Activated naive CD8-positive, alpha-beta T cell (primary cell): ENCODE measurements around the gene DNAI1.
"Not testable (repeated sequence)": the region's sequence is repeated elsewhere in the genome, so short reads cannot be mapped to it uniquely, and the experiment has no call there.

Experiments
- H3K27ac Mint-ChIP-seq: one replicate; pipeline ENCODE4 v1.8.0; 2021; ENCODE audit warnings: mixed read lengths
- H3K27me3 Mint-ChIP-seq: one replicate; pipeline ENCODE4 v1.8.0; 2021; ENCODE audit warnings: mixed read lengths
- H3K36me3 Mint-ChIP-seq: one replicate; pipeline ENCODE4 v1.8.0; 2021; ENCODE audit warnings: mixed read lengths
- H3K4me1 Mint-ChIP-seq: one replicate; pipeline ENCODE4 v1.8.0; 2021; ENCODE audit warnings: low read depth, mixed read lengths
- H3K4me3 Mint-ChIP-seq: one replicate; pipeline ENCODE4 v1.8.0; 2021; ENCODE audit warnings: mild to moderate bottlenecking, mixed read lengths
- H3K9me3 Mint-ChIP-seq: one replicate; pipeline ENCODE4 v1.8.0; 2021; ENCODE audit warnings: low read depth, mixed read lengths

Gene DNAI1

DNA sequence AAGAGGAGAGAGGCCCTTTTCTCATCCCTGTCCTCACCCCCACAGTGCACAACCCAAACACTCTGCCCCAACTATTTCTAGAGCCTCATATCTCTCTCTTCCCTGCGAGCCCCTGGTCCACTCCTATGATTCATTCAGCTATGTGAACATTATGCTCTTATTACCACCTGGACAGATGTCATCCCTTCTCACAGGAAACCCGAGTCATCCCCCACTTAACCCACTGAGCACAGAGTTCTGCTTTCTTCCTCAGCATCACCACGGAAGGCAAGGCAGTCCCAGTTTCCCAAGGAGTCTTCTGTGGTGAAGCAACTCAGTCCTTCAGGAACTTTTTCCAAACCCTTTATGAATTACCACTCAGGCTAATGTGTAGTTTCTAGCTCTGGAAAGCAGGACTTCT is 1.3 kb downstream of the DNAI1 start:
- Mint-ChIP-seq H3K4me3 (no peak overlapping the region), H3K27ac (no peak overlapping the region), H3K4me1 (peaks cover 33% of the 10 kb centered on the region), H3K27me3 (no peaks in the 10 kb centered on the region), H3K36me3 (peaks cover under 1% of the 10 kb centered on the region), H3K9me3 (no peaks in the 10 kb centered on the region)

DNA sequence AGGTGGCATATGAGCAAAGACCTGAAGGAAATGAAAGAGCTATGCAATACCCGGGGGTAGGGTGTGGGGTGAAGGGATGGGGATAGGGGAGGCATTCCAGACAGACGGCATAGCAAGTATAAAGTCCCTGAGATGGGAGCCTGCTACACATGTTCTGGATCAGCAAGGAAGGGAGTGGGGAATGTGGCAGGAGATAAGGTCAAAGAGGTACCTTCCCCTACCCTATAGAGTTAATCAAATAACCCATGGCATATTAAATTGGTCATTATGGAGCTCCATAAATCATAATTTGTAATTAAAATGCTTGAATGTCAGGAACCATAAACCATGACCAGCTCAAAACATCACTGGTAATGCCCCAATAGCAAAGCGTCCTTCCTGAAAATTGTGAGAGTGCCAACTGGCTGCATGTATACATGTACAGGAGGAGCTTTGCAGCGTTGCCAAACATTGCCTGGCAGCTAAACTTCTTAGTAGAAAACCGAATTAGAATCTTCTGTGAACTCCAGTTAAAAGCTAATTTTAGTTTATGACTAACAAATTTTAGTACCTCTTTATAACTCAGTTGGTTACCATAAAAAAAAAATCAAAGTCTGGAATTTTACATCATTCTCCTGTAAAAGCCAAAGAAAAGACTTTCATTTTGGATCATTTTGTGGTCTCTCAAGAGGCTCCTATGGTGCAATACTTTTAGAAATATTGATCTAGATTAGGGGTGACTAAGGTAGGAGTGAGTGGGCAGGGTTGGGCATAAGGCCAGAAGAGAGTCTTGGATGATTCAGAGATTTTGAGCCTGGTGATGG is 4.7 kb downstream of the DNAI1 start:
- no peaks in the 10 kb centered on the region for H3K36me3 Mint-ChIP-seq
- no peak overlapping the region for H3K27ac Mint-ChIP-seq
- no peak overlapping the region for H3K4me3 Mint-ChIP-seq
- H3K4me1 Mint-ChIP-seq = peaks cover 12% of the 10 kb centered on the region
- no peaks in the 10 kb centered on the region for H3K27me3 Mint-ChIP-seq
- no peaks in the 10 kb centered on the region for H3K9me3 Mint-ChIP-seq

DNA sequence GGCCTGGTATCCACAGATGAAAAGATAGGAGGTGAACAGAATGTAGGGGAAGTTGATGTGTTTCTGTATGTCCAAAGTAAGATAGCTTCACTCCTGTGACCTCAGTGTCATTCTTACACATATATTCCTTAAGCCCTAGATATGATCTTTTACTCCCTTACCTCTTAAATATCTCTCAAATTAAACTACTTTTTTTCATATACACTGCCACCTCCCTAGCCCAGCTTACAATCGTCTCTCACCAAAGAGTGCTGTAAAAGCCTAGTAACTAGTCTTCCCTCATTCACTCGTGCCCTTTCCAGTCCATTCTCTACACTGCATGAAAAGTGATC is 5.3 kb downstream of the DNAI1 start:
- H3K27me3 Mint-ChIP-seq = no peaks in the 10 kb centered on the region
- peaks cover 7% of the 10 kb centered on the region for H3K4me1 Mint-ChIP-seq
- H3K36me3 Mint-ChIP-seq = no peaks in the 10 kb centered on the region

DNA sequence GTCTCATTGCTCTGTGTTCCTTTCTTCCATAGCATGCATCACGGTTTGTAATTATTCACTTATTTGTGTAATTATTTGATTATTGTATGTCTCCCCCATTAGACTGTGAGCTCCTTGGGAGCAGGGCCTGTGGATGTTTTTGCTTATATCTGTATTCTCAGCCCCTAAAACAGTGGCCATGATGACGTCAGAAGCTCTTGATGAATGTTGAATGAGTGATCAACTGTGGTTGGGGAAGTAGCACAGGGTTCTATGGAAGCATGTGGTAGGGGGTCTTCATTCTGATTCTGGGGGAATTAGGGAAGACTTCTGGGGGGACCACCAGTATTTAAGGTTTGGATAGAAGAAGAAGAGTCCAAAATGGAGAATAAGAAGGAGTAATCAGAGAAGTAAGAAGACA is 6.0 kb downstream of the DNAI1 start:
- no peaks in the 10 kb centered on the region for H3K36me3 Mint-ChIP-seq
- no peak overlapping the region for H3K4me3 Mint-ChIP-seq
- no peak overlapping the region for H3K27ac Mint-ChIP-seq
- no peaks in the 10 kb centered on the region for H3K27me3 Mint-ChIP-seq
- no peaks in the 10 kb centered on the region for H3K9me3 Mint-ChIP-seq
- H3K4me1 Mint-ChIP-seq = peaks cover 3% of the 10 kb centered on the region

More for the DNA sequence above, 5.3 kb downstream of the DNAI1 start:
- Mint-ChIP-seq H3K9me3 (no peaks in the 10 kb centered on the region), H3K27ac (no peak overlapping the region), H3K4me3 (no peak overlapping the region)

DNA sequence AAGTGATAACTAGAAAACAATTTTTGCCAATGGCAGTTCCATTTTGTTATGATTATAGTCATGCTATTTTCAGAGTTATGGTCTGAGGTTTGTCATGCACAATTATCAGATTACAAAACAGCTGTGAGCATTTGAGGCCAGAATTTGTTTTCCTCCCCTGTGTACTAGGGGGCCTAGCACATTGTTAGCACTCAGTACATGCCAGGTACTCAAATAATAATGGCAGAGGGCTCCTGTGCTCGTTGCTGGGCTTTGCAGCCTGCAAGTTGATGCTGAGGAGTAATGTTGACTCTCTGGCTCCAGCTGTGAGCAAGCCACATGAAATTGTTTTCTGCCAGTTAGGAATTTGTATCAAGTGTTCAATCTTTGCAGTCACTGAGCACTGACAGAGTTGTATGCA is 6.9 kb downstream of the DNAI1 start:
- H3K27me3 Mint-ChIP-seq = no peaks in the 10 kb centered on the region
- H3K4me1 Mint-ChIP-seq = no peaks in the 10 kb centered on the region

DNA sequence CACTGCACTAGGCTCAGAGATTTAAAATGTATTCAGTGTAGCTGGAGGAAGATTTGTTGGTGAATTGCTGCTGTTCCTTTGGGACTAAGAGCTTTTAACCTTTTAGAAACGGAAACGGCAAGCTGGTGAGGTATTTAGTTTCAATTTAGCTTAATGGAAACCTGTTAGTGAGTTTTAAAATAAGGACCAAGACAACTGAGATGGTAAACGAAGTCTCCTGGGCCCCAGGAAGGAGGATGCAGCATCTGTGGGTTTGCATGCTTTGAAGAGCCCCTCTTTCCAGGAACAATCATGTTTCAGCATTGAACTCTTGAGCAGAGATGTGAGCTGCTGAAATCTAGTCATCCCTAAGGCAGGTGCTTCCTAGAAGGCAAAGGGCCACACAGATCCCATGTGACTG is 16.5 kb downstream of the DNAI1 start:
- Mint-ChIP-seq H3K4me3 (no peak overlapping the region), H3K36me3 (no peaks in the 10 kb centered on the region), H3K27ac (no peak overlapping the region), H3K27me3 (peaks cover 2% of the 10 kb centered on the region), H3K9me3 (no peaks in the 10 kb centered on the region), H3K4me1 (no peaks in the 10 kb centered on the region)

More for the DNA sequence above, 6.9 kb downstream of the DNAI1 start:
- Mint-ChIP-seq H3K4me3 (no peak overlapping the region), H3K27ac (no peak overlapping the region), H3K9me3 (no peaks in the 10 kb centered on the region), H3K36me3 (no peaks in the 10 kb centered on the region)

DNA sequence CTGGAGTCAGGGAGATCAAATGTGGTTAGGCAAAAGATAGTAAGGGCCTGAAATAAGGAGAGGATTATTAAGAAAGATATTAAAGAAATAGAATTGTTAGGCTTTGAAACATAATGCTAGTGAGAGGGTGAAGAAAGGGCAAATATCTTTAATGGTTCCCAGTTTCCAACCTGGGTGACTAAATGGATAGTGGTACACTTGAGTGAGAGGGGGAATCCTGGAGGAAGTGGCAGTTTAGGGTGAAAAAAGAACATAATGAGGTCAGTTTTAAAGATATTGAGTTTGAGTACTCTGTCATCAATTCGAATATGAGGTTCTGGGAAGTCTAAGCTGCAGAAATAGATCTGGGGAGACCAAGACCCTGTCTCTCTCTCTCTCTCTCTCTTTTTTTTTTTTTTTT is 18.9 kb downstream of the DNAI1 start:
- Mint-ChIP-seq H3K4me3 (no peak overlapping the region), H3K36me3 (no peaks in the 10 kb centered on the region), H3K9me3 (no peaks in the 10 kb centered on the region), H3K27me3 (peaks cover 2% of the 10 kb centered on the region), H3K4me1 (peaks cover 2% of the 10 kb centered on the region), H3K27ac (no peak overlapping the region)

DNA sequence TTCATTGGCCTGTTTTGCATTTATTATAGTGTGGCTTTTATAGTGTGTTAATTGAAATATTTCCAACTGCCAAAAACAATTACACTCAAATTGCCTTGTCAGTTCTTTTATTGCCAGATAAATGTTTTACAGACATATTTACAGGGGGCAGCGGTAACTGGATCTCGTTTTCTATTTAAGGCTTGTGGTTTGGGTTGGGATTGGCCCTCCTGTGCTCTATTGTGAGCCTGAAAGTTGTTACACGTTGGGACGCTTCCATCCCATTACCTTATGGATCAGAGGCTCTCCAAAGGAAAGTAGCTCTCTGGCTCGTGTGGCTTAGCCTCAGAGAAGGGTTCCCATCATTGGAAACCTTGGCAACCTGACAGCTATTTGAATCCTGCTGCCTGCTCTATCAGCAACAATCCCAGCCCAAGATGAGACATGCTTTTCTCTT is 20.8 kb downstream of the DNAI1 start:
- Mint-ChIP-seq H3K27me3 (peaks cover 2% of the 10 kb centered on the region), H3K36me3 (no peaks in the 10 kb centered on the region), H3K4me1 (peaks cover 2% of the 10 kb centered on the region), H3K9me3 (no peaks in the 10 kb centered on the region), H3K27ac (no peak overlapping the region), H3K4me3 (no peak overlapping the region)

DNA sequence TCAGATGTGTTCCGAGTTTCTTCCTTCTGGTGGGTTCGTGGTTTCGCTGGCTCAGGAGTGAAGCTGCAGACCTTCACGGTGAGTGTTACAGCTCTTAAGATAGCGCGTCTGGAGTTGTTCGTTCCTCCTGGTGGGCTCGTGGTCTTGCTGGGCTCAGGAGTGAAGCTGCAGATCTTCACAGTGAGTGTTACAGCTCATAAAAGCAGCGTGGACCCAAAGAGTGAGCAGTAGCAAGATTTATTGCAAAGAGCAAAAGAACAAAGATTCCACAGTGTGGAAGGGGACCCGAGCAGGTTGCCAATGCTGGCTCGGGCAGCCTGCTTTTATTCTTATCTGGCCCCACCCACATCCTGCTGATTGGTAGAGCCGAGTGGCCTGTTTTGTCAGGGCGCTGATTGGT is 23.0 kb downstream of the DNAI1 start:
- not testable (repeated sequence) for H3K36me3 Mint-ChIP-seq, H3K9me3 Mint-ChIP-seq, H3K27ac Mint-ChIP-seq, H3K4me1 Mint-ChIP-seq, H3K27me3 Mint-ChIP-seq, H3K4me3 Mint-ChIP-seq

DNA sequence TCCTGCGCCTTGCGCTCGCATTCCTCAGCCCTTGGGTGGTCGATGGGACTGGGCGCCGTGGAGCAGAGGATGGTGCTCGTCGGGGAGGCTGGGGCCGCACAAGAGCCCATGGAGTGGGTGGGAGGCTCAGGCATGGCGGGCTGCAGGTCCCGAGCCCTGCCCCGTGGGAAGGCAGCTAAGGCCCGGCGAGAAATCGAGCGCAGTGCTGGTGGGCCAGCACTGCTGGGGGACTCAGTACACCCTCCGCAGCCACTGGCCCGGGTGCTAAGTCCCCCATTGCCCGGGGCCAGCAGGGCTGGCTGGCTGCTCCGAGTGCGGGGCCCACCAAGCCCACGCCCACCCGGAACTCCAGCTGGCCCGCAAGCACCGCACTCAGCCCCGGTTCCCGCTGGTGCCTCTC is 24.1 kb downstream of the DNAI1 start:
- H3K4me3 Mint-ChIP-seq, H3K27ac Mint-ChIP-seq, H3K36me3 Mint-ChIP-seq, H3K27me3 Mint-ChIP-seq, H3K4me1 Mint-ChIP-seq, H3K9me3 Mint-ChIP-seq: not testable (repeated sequence)

DNA sequence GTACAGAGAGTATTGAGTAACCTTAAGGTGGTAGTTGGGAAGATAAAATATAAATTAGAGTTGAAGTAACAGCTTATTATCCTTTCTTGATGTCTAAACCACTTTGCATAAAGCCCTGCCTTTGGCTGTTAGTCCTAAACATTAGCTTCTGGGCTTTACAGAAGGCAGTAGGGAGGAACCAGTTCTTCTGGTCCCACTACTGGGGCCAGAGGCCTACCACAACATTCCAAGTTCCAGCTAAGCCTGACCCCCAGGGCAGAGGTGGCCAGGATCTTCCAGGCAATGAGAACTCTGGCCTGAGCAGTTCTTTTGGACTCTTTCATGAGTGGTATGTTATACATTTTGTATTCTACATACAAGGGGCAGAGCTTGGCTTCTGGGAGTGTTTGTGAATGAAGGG is 26.1 kb downstream of the DNAI1 start:
- Mint-ChIP-seq H3K4me1 (peaks cover 2% of the 10 kb centered on the region), H3K27ac (no peak overlapping the region), H3K27me3 (peaks cover 4% of the 10 kb centered on the region), H3K36me3 (no peaks in the 10 kb centered on the region), H3K9me3 (no peaks in the 10 kb centered on the region), H3K4me3 (no peak overlapping the region)

DNA sequence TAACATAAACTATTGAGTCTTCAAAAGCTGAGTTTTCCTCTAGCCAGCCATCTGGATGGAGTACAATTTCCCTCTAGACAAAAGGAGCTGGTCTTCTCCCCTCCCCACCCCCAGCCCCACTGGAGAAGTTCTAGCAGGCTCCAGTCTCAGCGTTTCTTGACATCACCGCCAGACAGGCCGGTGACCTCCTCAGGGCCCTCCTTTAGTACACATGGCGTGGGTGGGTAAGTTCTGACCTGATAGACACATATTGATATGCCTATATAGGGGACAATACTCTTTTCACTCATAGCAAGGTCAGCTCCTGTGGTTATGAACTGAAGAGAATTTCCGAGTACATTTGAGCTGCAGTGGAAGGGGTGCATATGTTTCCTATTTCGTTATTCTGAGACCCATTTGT is 27.2 kb downstream of the DNAI1 start:
- Mint-ChIP-seq H3K36me3 (no peaks in the 10 kb centered on the region), H3K27me3 (peaks cover 8% of the 10 kb centered on the region), H3K9me3 (no peaks in the 10 kb centered on the region), H3K4me3 (no peak overlapping the region), H3K27ac (no peak overlapping the region), H3K4me1 (peaks cover 2% of the 10 kb centered on the region)

DNA sequence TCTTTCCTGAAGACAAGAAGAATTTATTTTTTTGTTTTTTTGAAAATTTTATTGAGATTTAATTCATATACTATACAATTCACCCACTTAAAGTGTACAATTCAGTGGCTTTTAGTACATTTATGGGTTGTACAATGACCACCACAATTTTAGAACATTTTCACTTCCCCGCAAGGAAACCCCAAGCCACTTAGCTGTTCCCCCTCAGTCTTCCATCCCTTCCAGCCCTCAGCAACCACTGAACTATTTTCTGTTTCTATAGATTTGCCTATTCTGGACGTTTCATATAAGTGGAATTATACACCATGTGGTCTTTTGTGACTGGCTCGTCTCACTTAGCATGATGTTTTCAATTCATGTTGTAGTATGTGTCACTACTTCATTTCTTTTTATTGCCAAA is 28.0 kb downstream of the DNAI1 start:
- Mint-ChIP-seq H3K27ac (no peak overlapping the region), H3K36me3 (no peaks in the 10 kb centered on the region), H3K4me3 (no peak overlapping the region), H3K27me3 (peaks cover 8% of the 10 kb centered on the region), H3K4me1 (peaks cover under 1% of the 10 kb centered on the region), H3K9me3 (no peaks in the 10 kb centered on the region)

DNA sequence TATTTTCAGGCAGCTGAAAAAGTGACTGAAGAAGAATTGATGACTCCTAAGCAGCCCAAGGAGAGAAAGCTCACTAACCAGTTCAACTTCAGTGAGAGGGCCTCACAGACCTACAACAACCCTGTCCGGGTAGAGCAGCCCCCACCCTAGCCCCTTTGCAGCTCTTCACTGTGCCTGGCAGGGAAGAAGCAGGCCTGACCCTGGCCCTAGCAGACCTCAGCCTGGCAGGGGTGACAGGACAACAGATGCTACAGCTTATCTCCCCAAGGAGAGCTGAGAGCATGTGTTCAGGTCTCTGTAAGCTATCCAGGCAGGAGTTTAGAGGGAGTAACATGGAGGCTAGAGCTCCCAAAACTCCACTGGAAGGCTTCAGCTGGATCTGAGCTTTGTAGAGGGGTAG is 31.8 kb downstream of the DNAI1 start:
- Mint-ChIP-seq H3K9me3 (no peaks in the 10 kb centered on the region), H3K36me3 (no peaks in the 10 kb centered on the region), H3K4me1 (no peaks in the 10 kb centered on the region), H3K27ac (no peak overlapping the region), H3K27me3 (peaks cover 10% of the 10 kb centered on the region), H3K4me3 (no peak overlapping the region)

DNA sequence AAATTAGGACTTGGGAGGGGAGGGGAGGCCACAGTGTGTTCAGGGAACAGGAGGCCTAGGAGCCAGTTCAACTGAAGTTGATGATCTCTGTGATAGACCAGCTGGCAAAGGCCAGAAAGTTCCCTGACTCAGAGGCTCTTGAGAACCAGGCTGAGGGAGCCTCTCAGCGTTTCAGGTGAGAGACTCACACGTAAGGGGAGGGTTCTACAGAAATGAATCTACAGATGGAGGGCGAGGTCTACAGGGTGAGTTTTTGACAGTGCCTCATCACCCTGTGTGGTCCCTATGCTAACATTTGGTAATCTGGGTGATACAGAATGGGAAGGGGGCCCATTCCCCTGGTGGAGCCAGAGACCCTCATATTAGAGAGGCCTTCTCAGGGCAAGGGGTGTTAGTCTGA is 32.2 kb downstream of the DNAI1 start:
- Mint-ChIP-seq H3K27ac (no peak overlapping the region), H3K9me3 (no peaks in the 10 kb centered on the region), H3K36me3 (no peaks in the 10 kb centered on the region), H3K4me1 (no peaks in the 10 kb centered on the region), H3K4me3 (no peak overlapping the region), H3K27me3 (peaks cover 10% of the 10 kb centered on the region)

DNA sequence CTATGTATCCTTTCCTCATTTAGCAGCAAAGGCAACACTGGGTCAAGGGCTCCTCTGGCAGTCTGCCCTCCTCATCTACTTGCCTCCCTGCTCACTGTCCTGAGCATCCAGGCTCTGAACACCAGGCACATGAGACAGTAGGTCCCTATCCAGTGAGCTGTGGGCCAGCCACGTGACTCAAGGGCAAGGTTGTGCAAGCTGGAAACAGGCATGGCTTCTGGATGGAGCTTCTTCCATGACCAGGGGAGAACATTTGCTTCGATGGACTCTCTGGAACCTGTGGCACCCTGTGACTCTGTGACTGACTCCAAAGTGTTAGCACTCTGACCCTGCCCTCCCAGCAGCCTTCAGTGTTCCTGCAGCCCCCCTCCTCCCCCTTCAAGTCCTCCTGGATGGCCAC is 33.0 kb downstream of the DNAI1 start:
- Mint-ChIP-seq H3K27me3 (peaks cover 10% of the 10 kb centered on the region), H3K4me3 (no peak overlapping the region), H3K36me3 (no peaks in the 10 kb centered on the region), H3K27ac (no peak overlapping the region), H3K9me3 (no peaks in the 10 kb centered on the region), H3K4me1 (no peaks in the 10 kb centered on the region)
